K562 (cell line): ENCODE results near the gene PRPH2. TPM values are rescaled to one million over a fixed set of nuclear protein-coding genes. Genes with fewer than 3 reads are reported as not detected.

Experiments
- ATAC-seq: fragments of 200-7000 bp; cut with Tn5 transposase; 3 replicates; pipeline ENCODE4 v1.9.1; 2020; ENCODE audit warnings: moderate library complexity
- BruUV-seq: library from RNA; stranded (reverse); fragments of 400-500 nt; replicated peaks from 2 replicates; lab custom pipeline; 2021; lab: Mats Ljungman, UMichigan
- CTCF ChIA-PET: fragments of 300-600 bp; formaldehyde crosslinking; extraction: SDS; loops from one replicate; lab custom pipeline; 2021; ENCODE audit warnings: low intra/inter-chr PET ratio; lab: Yijun Ruan, JAX
- POLR2A ChIA-PET: fragments of 300-600, 350-650 bp; sonication (Branson Sonifier 250); formaldehyde crosslinking; extraction: SDS; loops from one replicate; lab custom pipeline; 2021; ENCODE audit warnings: antibody characterized with exemption, inconsistent platforms; lab: Yijun Ruan, JAX
- DNase-seq, 4 experiments: peaks; one replicate each; pipeline versions ENCODE4 v3.0.0 to v3.0.0-alpha.2; 2011 to 2018; ENCODE audit warnings: low spot score in 3 of 4, mixed read lengths in 3 of 4; ENCODE audit errors: extremely low read depth in 1 of 4
- FAIRE-seq: peaks from 2 replicates; lab custom pipeline; 2011; peaks lifted over from hg19 to GRCh38; lab: Jason Lieb, UNC
- H2AFZ ChIP-seq: 2 replicates; pipeline ENCODE4 v1.6.0; 2011; ENCODE audit warnings: low read depth, low read length, control low read depth, inconsistent platforms
- H3K27ac ChIP-seq: fragments of 200-600 bp; 3 replicates; pipeline ENCODE4 v1.8.0; 2011; ENCODE audit warnings: low read depth, mild to moderate bottlenecking, control low read depth, inconsistent platforms, low read length, moderate library complexity, mixed read lengths; ENCODE audit errors: extremely low read depth
- H3K27me3 ChIP-seq, 2 experiments: fragments of 300-600 bp in 1 of 2; 2 replicates in 1 of 2; 3 replicates in 1 of 2; pipeline versions ENCODE4 v1.6.0 to v1.8.0; 2011; ENCODE audit warnings: inconsistent platforms in 2 of 2, low read length in 2 of 2, mild to moderate bottlenecking in 1 of 2, mixed read lengths in 1 of 2, moderate library complexity in 1 of 2; ENCODE audit not compliant: control insufficient read depth in 2 of 2, insufficient read depth in 2 of 2
- H3K36me3 ChIP-seq: fragments of 300-600 bp; 3 replicates; pipeline ENCODE4 v1.8.0; 2011; ENCODE audit warnings: mild to moderate bottlenecking, low read length, inconsistent platforms; ENCODE audit not compliant: control insufficient read depth, insufficient read depth
- H3K4me1 ChIP-seq, 2 experiments: fragments of 200-600 bp in 1 of 2; replicated peaks in 1 of 2; 2 replicates in 1 of 2; 3 replicates in 1 of 2; pipeline versions ENCODE4 v1.5.1 to v1.8.0; 2011; ENCODE audit warnings: inconsistent platforms in 2 of 2, low read length in 2 of 2, mild to moderate bottlenecking in 1 of 2, mixed read lengths in 1 of 2, moderate library complexity in 1 of 2; ENCODE audit not compliant: control insufficient read depth in 2 of 2, insufficient read depth in 2 of 2
- H3K4me2 ChIP-seq: 2 replicates; pipeline ENCODE4 v1.6.1; 2011; ENCODE audit warnings: low read length, control low read depth, inconsistent platforms, mixed read lengths; ENCODE audit not compliant: insufficient read depth
- H3K4me3 ChIP-seq: fragments of 200-600 bp; sonication (generic), shearing (Covaris generic); 2 replicates; pipeline ENCODE4 v1.5.1; 2016; ENCODE audit warnings: control low read depth, inconsistent platforms
- H3K79me2 ChIP-seq: fragments of 200-600 bp; 3 replicates; pipeline ENCODE4 v1.8.0; 2011; ENCODE audit warnings: low read length, inconsistent platforms; ENCODE audit not compliant: control insufficient read depth, insufficient read depth
- H3K9ac ChIP-seq, 2 experiments: 2 replicates each; pipeline versions ENCODE4 v1.6.0 to v1.6.1; 2011; ENCODE audit warnings: low read depth in 2 of 2, low read length in 2 of 2, control low read depth in 1 of 2, inconsistent platforms in 1 of 2, mild to moderate bottlenecking in 1 of 2, mixed read lengths in 1 of 2; ENCODE audit not compliant: insufficient read depth in 1 of 2
- H3K9me1 ChIP-seq: one replicate; pipeline ENCODE4 v1.6.0; 2011; ENCODE audit warnings: inconsistent platforms, mild to moderate bottlenecking, low read length, moderate library complexity; ENCODE audit not compliant: control insufficient read depth, insufficient read depth
- H3K9me3 ChIP-seq: replicated peaks from 2 replicates; pipeline ENCODE4 v1.5.1; 2011; ENCODE audit warnings: low read depth, low read length, inconsistent platforms; ENCODE audit not compliant: control insufficient read depth, insufficient read depth
- H4K20me1 ChIP-seq: replicated peaks from 2 replicates; pipeline ENCODE4 v1.6.1; 2011; ENCODE audit warnings: low read length, inconsistent platforms, mixed read lengths; ENCODE audit not compliant: control insufficient read depth, insufficient read depth
- MXD1 ChIP-seq: fragments of 250-450 bp; sonication (Bioruptor Pico); IDR thresholded peaks from 2 replicates; pipeline ENCODE4 v1.8.0; 2021; ENCODE audit warnings: borderline replicate concordance, mild to moderate bottlenecking, moderate library complexity; ENCODE audit not compliant: poor library complexity, severe bottlenecking
- MXI1 ChIP-seq: IDR thresholded peaks from 2 replicates; pipeline ENCODE4 v1.6.1; 2011; ENCODE audit warnings: low read depth, mild to moderate bottlenecking, improper control_type of control experiment, low read length
- POLR3G ChIP-seq: IDR thresholded peaks from 2 replicates; pipeline ENCODE4 v1.6.1; 2011; ENCODE audit not compliant: insufficient read length, insufficient replicate concordance; ENCODE audit errors: extremely low read depth
- PTBP1 ChIP-seq: fragments of 200-400 bp; formaldehyde crosslinking; IDR thresholded peaks from 2 replicates; pipeline ENCODE4 v1.6.1; 2017; ENCODE audit warnings: low read depth, low read length
- SIN3A ChIP-seq, 2 experiments: fragments of 150-350 bp in 1 of 2; IDR thresholded peaks; 2 replicates each; pipeline ENCODE4 v1.6.1; 2011 to 2016; ENCODE audit warnings: borderline replicate concordance in 2 of 2, low read depth in 2 of 2, low read length in 2 of 2, mild to moderate bottlenecking in 2 of 2, moderate library complexity in 2 of 2; ENCODE audit not compliant: control insufficient read depth in 1 of 2
- SIN3B ChIP-seq: fragments of 450-650 bp; IDR thresholded peaks from 2 replicates; pipeline ENCODE4 v1.6.1; 2017; ENCODE audit warnings: low read depth, mild to moderate bottlenecking, moderate library complexity
- SMARCB1 ChIP-seq: IDR thresholded peaks from 2 replicates; pipeline ENCODE4 v1.6.1; 2011; ENCODE audit warnings: improper control_type of control experiment, low read depth; ENCODE audit not compliant: insufficient read length
- SP2 ChIP-seq: IDR thresholded peaks from 2 replicates; pipeline ENCODE4 v1.6.1; 2011; ENCODE audit warnings: mild to moderate bottlenecking, low read depth, low read length, moderate library complexity; ENCODE audit not compliant: poor library complexity, severe bottlenecking; ENCODE audit errors: extremely low read depth
- ZFP36 ChIP-seq: fragments of 150-350 bp; IDR thresholded peaks from 2 replicates; pipeline ENCODE4 v1.6.1; 2018; ENCODE audit warnings: low read length, low read depth; ENCODE audit not compliant: partially characterized antibody
- ZNF280B ChIP-seq: fragments of 250-450 bp; sonication (Bioruptor Pico); IDR thresholded peaks from 2 replicates; pipeline ENCODE4 v1.5.1; 2021; ENCODE audit warnings: mild to moderate bottlenecking
- ZNF398 ChIP-seq: fragments of 250-450 bp; sonication (Bioruptor Pico); IDR thresholded peaks from 2 replicates; pipeline ENCODE4 v1.8.0; 2021; ENCODE audit warnings: moderate library complexity, mild to moderate bottlenecking, inconsistent platforms
- WGBS: fragments of 100-300 bp; shearing (Covaris generic); methylation state at CpG from one replicate; pipeline ENCODE4 v1.1.6; 2016; ENCODE audit warnings: low coverage, mixed read lengths; ENCODE audit not compliant: insufficient coverage; ENCODE audit errors: missing lambda C conversion rate; 5-methylcytosine and 5-hydroxymethylcytosine counted together
- in situ Hi-C: fragments of 300-500 bp; cut with MboI; formaldehyde crosslinking; loops from 4 replicates; pipeline ENCODE4 v1.15.0; 2018; ENCODE audit warnings: inconsistent platforms, mixed read lengths
- intact Hi-C: fragments of 100-400 bp; cut with micrococcal nuclease; formaldehyde crosslinking; loops from 2 replicates; pipeline ENCODE4 v1.14.2; 2022
- polyA plus RNA-seq, 8 experiments: library from polyadenylated mRNA; depleted of rRNA in 4 of 8; stranded (reverse) in 5 of 8; unstranded in 3 of 8; fragments of >200 nt; fragmentation: Nextera tagmentation in 2 of 8; fragmentation: Illumina TruSeq in 1 of 8; extraction: Ambion mirVana in 2 of 8; extraction: Trizol in 1 of 8; gene quantifications; 2 replicates each; pipeline versions ENCODE4 v1.2.1 to v1.2.3, GENCODE V29; 2011 to 2014; ENCODE audit warnings: inconsistent platforms in 1 of 8, missing spikeins in 1 of 8
- total RNA-seq, 7 experiments: library from RNA; depleted of rRNA in 6 of 7; stranded (reverse); fragments of >200 nt in 6 of 7; fragmentation: Illumina TruSeq in 2 of 7; extraction: Trizol in 2 of 7; gene quantifications; 2 replicates each; pipeline versions ENCODE4 v1.2.1 to v1.2.3, GENCODE V29; 2011 to 2021; ENCODE audit warnings: low replicate concordance in 1 of 7
- TF ChIP-seq, protein P1 (sequence below): fragments of 450-650 bp; formaldehyde crosslinking; IDR thresholded peaks from 2 replicates; pipeline ENCODE4 v1.4.0; 2020; ENCODE audit warnings: mild to moderate bottlenecking, moderate library complexity

The PRPH2 gene
- total and polyA plus RNA-seq, 9 of the 15 experiments (the other 6 are each of a cell fraction or from before 2014, with no cell fraction given) = 0.03 to 0.11 (median 0.03) TPM; not detected in 5

DNA sequence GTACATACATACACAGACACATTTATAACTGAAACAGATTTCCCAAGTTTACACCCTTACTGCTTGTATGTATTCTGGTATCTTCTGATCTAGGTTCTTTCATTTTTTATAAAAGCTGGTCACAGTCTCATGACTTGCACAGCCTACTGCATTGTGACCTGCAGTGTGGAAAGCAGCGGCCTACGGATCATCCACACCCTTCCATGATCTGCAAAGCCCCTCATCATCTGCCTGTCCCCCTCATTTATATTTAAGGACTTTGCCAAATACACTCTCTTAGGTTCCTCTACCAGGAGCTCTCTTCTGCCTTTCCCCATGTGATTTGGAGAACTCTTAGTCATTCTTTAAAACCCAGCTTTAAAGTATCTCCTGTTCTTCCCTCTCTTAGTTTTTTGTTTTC lies 47.4 kb upstream of the PRPH2 start:
- no peak overlapping the region for H3K9ac ChIP-seq
- no peak overlapping the region for H2AFZ ChIP-seq
- DNase-seq (no peak), FAIRE-seq (no peak), ATAC-seq (no peak)
- WGBS = 45% methylated on average over 2 of the region's 2 CpGs
- intact Hi-C loops (no loop called here), in situ Hi-C loops (no loop called here)
- CTCF ChIA-PET = no interaction called here
- no peaks in the 10 kb centered on the region for H3K79me2 ChIP-seq
- TF ChIP-seq SP2 (no peak), SMARCB1 (no peak), ZNF280B (CRISPR knock-in tag) (no peak), MXD1 (CRISPR knock-in tag) (no peak), ZFP36 (no peak), SIN3B (no peak), MXI1 (no peak), SIN3A (IDR thresholded peaks at IDR 0.05; ENCODE audit: borderline replicate concordance in 2 of 2, control insufficient read depth in 1 of 2, low read depth in 2 of 2, low read length in 2 of 2) (no peak), PTBP1 (no peak), ZNF398 (CRISPR knock-in tag) (no peak), POLR3G (no peak)
- TF ChIP-seq, protein P1, sequence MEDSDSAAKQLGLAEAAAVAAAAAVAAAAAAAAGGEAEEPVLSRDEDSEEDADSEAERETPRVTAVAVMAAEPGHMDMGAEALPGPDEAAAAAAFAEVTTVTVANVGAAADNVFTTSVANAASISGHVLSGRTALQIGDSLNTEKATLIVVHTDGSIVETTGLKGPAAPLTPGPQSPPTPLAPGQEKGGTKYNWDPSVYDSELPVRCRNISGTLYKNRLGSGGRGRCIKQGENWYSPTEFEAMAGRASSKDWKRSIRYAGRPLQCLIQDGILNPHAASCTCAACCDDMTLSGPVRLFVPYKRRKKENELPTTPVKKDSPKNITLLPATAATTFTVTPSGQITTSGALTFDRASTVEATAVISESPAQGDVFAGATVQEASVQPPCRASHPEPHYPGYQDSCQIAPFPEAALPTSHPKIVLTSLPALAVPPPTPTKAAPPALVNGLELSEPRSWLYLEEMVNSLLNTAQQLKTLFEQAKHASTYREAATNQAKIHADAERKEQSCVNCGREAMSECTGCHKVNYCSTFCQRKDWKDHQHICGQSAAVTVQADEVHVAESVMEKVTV = no peak
- H3K9me1 ChIP-seq = no peaks in the 10 kb centered on the region
- no peak overlapping the region for H3K4me2 ChIP-seq
- no TSS peak for BruUV-seq
- no peak overlapping the region for H3K27ac ChIP-seq
- POLR2A ChIA-PET = interaction anchor here (0.7 to 2.9 kb wide), 8 partner anchors 9 to 205 kb away, joined by 3 to 14 read pairs (median 9); partner anchors contain the start of genes BICRAL and TBCC
- no peaks in the 10 kb centered on the region for H3K36me3 ChIP-seq
- no peaks in the 10 kb centered on the region for H3K9me3 ChIP-seq
- H4K20me1 ChIP-seq = no peaks in the 10 kb centered on the region; the same call in 1 of the 2 replicates
- H3K4me3 ChIP-seq = no peak overlapping the region
- no peaks in the 10 kb centered on the region for H3K27me3 ChIP-seq
- peaks cover 0 to 4% of the 10 kb centered on the region in 2 experiments; a peak in 1 of 5 replicates for H3K4me1 ChIP-seq
